ENCODE results near the gene NABP2. TPM values are rescaled to one million over a fixed set of nuclear protein-coding genes. Genes with fewer than 3 reads are reported as not detected.

Gene NABP2
- total and polyA plus RNA-seq, 8 donors = 1.2 to 36.5 (median 13.6) TPM

DNA sequence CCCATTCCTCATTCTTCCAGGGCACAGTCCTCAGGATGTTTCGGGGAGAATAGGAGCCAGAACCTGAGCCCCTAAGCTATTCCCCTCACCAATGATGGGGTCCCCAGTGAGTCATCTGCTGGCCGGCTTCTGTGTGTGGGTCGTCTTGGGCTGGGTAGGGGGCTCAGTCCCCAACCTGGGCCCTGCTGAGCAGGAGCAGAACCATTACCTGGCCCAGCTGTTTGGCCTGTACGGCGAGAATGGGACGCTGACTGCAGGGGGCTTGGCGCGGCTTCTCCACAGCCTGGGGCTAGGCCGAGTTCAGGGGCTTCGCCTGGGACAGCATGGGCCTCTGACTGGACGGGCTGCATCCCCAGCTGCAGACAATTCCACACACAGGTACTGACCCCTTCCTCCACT, 7.0 kb downstream of the NABP2 start:
- no peaks in the 10 kb centered on the region for H3K9me3 ChIP-seq
- H3K4me3 ChIP-seq = no peak overlapping the region
- H3K36me3 ChIP-seq = peaks cover 8 to 33% (median 23%) of the 10 kb centered on the region in 4 donors
- no peak overlapping the region for H3K27ac ChIP-seq
- 58 to 100% (median 81%) methylated on average over 1 to 11 of the region's 11 CpGs for WGBS, 5 donors
- peaks cover 0 to 8% (median 5%) of the 10 kb centered on the region in 4 donors for H3K4me1 ChIP-seq
- H3K27me3 ChIP-seq = no peaks in the 10 kb centered on the region
- DNase-seq = no peak
- intact Hi-C loops (cut with DNase I; ENCODE audit: low total_unique reads) = no loop called here
- TF ChIP-seq, protein P1, sequence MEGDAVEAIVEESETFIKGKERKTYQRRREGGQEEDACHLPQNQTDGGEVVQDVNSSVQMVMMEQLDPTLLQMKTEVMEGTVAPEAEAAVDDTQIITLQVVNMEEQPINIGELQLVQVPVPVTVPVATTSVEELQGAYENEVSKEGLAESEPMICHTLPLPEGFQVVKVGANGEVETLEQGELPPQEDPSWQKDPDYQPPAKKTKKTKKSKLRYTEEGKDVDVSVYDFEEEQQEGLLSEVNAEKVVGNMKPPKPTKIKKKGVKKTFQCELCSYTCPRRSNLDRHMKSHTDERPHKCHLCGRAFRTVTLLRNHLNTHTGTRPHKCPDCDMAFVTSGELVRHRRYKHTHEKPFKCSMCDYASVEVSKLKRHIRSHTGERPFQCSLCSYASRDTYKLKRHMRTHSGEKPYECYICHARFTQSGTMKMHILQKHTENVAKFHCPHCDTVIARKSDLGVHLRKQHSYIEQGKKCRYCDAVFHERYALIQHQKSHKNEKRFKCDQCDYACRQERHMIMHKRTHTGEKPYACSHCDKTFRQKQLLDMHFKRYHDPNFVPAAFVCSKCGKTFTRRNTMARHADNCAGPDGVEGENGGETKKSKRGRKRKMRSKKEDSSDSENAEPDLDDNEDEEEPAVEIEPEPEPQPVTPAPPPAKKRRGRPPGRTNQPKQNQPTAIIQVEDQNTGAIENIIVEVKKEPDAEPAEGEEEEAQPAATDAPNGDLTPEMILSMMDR (IDR thresholded peaks at IDR 0.05) = no peak
- no peak for TF ChIP-seq EP300 (IDR thresholded peaks at IDR 0.05)
- no peak for TF ChIP-seq POLR2A (IDR thresholded peaks at IDR 0.05)
- TF ChIP-seq POLR2AphosphoS5 (IDR thresholded peaks at IDR 0.05) = no peak

DNA sequence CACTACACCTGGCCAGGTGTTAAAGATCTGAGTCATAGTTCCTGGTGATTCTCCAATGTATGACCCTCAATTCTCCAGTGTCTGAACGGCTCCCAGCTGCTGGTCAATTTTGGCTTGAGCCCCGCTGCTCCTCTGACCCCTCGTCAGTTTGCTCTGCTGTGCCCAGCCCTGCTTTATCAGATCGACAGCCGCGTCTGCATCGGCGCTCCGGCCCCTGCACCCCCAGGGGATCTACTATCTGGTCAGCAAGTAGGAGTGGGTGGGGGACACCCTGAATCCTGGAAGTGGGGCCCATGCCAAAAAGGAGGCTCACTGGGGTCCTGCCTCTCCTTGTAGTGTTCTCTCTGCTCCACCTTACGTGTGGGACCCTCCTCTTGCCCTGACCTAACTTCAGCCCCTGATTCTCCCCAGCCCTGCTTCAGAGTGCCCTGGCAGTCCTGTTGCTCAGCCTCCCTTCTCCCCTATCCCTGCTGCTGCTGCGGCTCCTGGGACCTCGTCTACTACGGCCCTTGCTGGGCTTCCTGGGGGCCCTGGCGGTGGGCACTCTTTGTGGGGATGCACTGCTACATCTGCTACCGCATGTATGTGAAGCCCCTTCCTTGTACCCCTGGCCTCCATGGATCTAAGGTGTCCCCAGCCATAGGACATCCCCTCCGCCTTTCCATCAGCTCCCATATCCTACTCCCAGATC, 10.7 kb downstream of the NABP2 start:
- no peaks in the 10 kb centered on the region for H3K9me3 ChIP-seq
- H3K27me3 ChIP-seq = no peaks in the 10 kb centered on the region
- peaks cover 5 to 43% (median 37%) of the 10 kb centered on the region in 4 donors for H3K36me3 ChIP-seq
- intact Hi-C loops (cut with DNase I; ENCODE audit: low total_unique reads) = no loop called here
- no peak overlapping the region for H3K4me3 ChIP-seq
- peaks cover 0 to 8% (median 5%) of the 10 kb centered on the region in 4 donors for H3K4me1 ChIP-seq
- 49 to 73% (median 59%) methylated on average over 15 to 16 of the region's 16 CpGs for WGBS, 5 donors
- H3K27ac ChIP-seq = no peak overlapping the region
- no peak for DNase-seq
- TF ChIP-seq, protein P1 (IDR thresholded peaks at IDR 0.05) = no peak
- TF ChIP-seq POLR2A (IDR thresholded peaks at IDR 0.05) = no peak
- no peak for TF ChIP-seq EP300 (IDR thresholded peaks at IDR 0.05)
- no peak for TF ChIP-seq POLR2AphosphoS5 (IDR thresholded peaks at IDR 0.05)

DNA sequence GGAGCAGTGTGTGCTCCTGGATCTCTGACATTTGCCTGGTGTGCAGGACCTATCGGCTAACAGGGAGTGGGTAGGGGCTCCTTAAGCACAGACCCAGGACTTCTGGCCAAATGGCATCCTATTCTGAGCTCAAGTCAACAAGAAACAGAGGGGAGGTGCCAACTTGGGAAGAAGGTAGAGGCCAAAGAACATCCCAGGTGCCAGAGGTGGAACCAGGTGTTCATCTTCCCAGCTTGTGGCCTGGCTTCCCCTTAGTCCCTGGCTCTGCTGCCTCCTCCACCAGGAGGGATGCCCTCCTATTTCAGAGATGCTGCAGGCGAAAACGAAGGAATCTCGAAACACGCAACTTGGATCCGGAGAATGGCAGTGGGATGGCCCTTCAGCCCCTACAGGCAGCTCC, 11.9 kb downstream of the NABP2 start:
- WGBS, 5 donors = 94 to 98% (median 95%) methylated on average over 6 of the region's 6 CpGs
- no peak overlapping the region for H3K27ac ChIP-seq
- no peak for TF ChIP-seq POLR2AphosphoS5 (IDR thresholded peaks at IDR 0.05)
- TF ChIP-seq, protein P1 (IDR thresholded peaks at IDR 0.05) = no peak
- TF ChIP-seq EP300 (IDR thresholded peaks at IDR 0.05) = no peak
- TF ChIP-seq POLR2A (IDR thresholded peaks at IDR 0.05) = no peak
- no peak for DNase-seq
- H3K9me3 ChIP-seq = no peaks in the 10 kb centered on the region
- no peaks in the 10 kb centered on the region for H3K4me1 ChIP-seq
- peaks cover 14 to 55% (median 49%) of the 10 kb centered on the region in 4 donors for H3K36me3 ChIP-seq
- H3K4me3 ChIP-seq = no peak overlapping the region
- no peaks in the 10 kb centered on the region for H3K27me3 ChIP-seq
- intact Hi-C loops (cut with DNase I; ENCODE audit: low total_unique reads) = no loop called here

DNA sequence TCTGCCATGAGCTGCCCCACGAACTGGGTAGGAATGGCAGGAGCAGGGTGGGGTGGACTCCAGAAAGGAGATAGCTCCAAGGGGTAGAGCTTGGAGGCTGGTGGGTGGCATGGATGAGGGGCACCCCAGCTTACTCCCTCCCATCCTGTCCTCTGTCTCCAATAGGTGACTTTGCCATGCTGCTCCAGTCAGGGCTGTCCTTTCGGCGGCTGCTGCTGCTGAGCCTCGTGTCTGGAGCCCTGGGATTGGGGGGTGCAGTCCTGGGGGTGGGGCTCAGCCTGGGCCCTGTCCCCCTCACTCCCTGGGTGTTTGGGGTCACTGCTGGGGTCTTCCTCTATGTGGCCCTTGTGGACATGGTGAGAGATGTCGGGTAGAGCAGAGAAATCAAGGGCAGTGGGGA, 12.8 kb downstream of the NABP2 start:
- Histone ChIP-seq H3K4me1 (no peaks in the 10 kb centered on the region), H3K4me3 (no peak overlapping the region), H3K9me3 (no peaks in the 10 kb centered on the region), H3K36me3 (peaks cover 22 to 64% (median 58%) of the 10 kb centered on the region in 4 donors), H3K27me3 (no peaks in the 10 kb centered on the region), H3K27ac (no peak overlapping the region)
- intact Hi-C loops (cut with DNase I; ENCODE audit: low total_unique reads) = no loop called here
- no peak for DNase-seq
- TF ChIP-seq POLR2AphosphoS5 (IDR thresholded peaks at IDR 0.05) (no peak), POLR2A (IDR thresholded peaks at IDR 0.05) (no peak), EP300 (IDR thresholded peaks at IDR 0.05) (no peak)
- TF ChIP-seq, protein P1 (IDR thresholded peaks at IDR 0.05) = no peak
- WGBS, 5 donors = 58 to 84% (median 67%) methylated on average over 5 of the region's 5 CpGs
